ENCODE results near the gene PMFBP1.

- TF ChIP-seq CTCF (IDR thresholded peaks at IDR 0.05; ENCODE audit: insufficient read depth, low read depth, low read length) (no peak), EZH2 (IDR thresholded peaks at IDR 0.05; ENCODE audit: insufficient read depth, low read length) (no peak)
These were observed 49.0 kb downstream of the PMFBP1 start for GRCh38 chr16:72122916-72123315.
